GM12801 (cell line): ENCODE measurements around the gene FBRSL1.

Source experiments
- TF ChIP-seq, protein P1 (sequence below): IDR thresholded peaks from one replicate; pipeline ENCODE4 v1.5.1; 2011; ENCODE audit warnings: control low read depth; ENCODE audit not compliant: insufficient read length; ENCODE audit errors: extremely low read depth

FBRSL1 gene

DNA sequence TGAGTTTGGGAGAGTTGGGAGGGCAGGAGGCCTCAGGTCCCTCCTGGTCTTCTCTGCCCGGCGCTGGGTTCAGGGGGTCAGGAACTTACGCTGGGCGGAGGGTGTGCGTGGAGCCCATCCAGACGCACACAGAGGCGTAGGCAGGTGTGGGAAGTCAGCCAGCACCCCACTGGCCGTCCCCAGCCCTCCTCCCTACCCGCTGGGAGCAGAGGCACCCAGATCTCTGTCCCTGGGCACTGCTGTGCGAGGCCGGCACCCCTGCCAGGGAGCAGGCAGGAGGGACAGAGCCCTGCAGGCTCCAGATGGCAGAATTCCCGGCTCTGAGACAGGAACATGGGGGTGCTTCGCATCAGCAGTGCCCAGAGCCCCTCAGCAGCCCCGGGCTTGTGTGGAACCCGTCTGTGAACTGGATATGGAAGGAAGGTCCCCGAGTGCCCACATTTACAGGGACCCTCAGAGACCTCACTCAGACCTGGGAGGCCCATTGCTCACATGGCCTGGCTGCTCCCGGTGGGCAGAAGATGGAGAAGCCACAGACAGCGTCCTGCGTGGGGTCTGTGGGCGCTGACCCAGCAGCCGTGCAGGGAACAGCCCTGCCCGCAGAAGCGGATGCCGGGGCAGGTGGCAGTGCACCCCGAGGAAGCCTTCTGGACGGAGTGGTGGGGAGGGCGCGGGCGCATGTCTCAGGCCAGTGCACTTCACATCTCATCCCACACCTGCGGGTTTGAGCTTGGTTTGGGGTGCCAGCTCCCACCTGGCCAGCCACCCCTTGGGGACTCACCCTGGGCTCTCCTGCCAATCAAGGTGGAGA lies 61.1 kb downstream of the FBRSL1 start:
- TF ChIP-seq, protein P1, sequence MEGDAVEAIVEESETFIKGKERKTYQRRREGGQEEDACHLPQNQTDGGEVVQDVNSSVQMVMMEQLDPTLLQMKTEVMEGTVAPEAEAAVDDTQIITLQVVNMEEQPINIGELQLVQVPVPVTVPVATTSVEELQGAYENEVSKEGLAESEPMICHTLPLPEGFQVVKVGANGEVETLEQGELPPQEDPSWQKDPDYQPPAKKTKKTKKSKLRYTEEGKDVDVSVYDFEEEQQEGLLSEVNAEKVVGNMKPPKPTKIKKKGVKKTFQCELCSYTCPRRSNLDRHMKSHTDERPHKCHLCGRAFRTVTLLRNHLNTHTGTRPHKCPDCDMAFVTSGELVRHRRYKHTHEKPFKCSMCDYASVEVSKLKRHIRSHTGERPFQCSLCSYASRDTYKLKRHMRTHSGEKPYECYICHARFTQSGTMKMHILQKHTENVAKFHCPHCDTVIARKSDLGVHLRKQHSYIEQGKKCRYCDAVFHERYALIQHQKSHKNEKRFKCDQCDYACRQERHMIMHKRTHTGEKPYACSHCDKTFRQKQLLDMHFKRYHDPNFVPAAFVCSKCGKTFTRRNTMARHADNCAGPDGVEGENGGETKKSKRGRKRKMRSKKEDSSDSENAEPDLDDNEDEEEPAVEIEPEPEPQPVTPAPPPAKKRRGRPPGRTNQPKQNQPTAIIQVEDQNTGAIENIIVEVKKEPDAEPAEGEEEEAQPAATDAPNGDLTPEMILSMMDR: no peak

DNA sequence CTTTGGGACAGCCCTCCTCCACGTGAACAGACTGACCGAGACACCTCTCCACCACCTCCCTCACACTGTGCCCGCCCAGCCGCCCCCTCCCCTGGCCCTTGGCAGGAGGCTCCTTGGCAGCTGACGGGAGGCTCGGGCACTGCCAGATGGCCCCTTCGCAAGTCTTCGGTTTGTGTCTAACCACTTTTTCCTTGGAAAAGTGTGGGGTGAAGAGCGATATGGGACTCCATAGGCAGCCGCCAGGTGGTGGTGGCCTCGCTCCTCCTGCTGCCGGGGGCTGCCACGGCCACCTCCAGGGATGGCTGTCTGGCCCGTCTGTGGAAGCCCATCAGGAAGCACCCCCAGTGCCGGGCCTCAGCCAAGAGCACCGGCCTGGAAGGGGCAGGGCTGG lies 61.7 kb downstream of the FBRSL1 start:
- TF ChIP-seq, protein P1: no peak

DNA sequence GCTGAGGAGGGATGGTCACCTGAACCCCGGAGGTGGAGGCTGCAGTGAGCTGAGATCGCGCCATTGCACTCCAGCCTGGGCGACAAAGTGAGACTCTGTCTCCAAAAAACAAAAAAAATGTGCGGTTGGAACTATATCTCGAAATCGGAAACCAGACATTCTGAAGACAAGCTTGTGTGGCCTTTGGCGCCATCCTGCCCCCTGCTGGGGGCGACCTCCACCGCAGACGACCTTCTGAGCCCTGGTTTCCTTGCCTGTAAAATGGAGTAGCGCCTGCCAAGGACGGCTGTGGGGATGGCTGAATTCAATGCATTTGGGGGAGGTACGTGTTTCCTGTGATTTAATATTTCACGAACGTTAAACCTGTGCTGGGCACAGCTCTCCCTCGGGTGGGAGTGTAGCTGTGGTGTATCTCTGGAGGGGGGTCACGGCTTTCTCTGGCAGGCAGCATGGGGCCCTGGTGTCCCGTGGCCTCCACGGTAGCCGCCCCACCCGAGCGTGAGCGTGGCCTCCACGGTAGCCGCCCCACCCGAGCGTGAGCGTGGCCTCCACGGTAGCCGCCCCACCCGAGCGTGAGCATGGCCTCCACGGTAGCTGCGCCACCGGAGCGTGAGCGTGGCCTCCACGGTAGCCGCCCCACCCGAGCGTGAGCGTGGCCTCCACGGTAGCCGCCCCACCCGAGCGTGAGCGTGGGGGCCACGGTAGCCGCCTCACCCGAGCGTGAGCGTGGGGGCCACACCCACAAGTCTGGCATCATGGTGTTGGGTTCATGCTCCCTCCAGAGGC lies 65.1 kb downstream of the FBRSL1 start:
- TF ChIP-seq, protein P1: no peak

DNA sequence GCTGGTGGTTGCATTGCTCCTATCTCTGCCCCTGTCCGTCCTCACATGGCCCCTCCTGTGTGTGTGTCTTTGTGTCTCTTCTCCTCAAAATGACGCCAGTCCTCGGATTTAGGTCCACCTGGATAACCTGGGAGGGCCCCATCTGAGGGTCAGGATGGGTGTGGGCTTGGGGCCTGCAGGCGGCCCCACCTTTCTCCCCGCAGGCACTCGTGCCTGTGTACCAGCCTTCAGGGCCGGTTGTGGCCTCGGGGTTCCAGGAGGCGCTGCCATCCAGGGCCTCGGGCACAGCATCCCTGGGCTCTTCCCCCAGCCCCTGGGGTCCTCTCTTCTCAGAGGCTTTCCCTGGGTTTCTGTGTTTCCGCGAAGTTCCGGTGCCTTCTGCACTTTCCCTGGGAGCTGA lies 65.7 kb downstream of the FBRSL1 start:
- TF ChIP-seq, protein P1: no peak

DNA sequence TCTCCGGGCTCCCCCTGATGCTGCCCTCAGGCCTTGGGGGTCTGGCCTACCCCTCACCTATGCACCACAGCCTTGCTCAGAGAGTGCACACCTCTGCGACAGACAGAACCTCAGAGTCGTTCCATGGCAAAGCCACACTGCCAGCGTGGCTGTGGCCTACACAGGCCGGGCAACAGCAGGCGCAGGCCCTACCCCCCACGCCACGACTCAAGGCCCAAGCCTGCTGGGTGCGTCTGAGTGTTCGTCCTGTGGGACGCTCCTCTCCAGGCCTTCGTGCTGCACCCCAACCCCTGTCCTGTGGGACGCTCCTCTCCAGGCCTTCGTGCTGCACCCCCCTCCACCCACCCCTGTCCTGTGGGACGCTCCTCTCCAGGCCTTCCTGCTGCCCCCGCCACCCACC lies 66.3 kb downstream of the FBRSL1 start:
- TF ChIP-seq, protein P1: no peak

DNA sequence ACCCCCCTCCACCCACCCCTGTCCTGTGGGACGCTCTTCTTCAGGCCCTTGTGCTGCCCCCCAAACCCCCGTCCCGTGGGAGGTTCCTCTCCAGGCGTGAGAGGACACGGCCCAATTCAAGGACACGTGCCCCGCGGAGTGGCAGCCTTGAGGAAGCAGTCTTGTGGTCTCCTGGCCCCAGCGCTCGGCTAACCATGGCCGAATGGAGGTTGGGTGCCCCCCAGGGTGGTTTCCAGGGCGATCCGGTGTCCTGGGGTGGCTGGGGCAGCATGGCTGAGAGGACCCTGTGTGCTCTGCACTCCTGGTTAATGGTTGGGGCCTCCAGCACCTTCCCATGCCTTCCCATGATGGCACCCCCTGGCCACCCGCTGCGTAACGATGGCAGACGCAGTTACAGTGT lies 66.8 kb downstream of the FBRSL1 start:
- TF ChIP-seq, protein P1: no peak

DNA sequence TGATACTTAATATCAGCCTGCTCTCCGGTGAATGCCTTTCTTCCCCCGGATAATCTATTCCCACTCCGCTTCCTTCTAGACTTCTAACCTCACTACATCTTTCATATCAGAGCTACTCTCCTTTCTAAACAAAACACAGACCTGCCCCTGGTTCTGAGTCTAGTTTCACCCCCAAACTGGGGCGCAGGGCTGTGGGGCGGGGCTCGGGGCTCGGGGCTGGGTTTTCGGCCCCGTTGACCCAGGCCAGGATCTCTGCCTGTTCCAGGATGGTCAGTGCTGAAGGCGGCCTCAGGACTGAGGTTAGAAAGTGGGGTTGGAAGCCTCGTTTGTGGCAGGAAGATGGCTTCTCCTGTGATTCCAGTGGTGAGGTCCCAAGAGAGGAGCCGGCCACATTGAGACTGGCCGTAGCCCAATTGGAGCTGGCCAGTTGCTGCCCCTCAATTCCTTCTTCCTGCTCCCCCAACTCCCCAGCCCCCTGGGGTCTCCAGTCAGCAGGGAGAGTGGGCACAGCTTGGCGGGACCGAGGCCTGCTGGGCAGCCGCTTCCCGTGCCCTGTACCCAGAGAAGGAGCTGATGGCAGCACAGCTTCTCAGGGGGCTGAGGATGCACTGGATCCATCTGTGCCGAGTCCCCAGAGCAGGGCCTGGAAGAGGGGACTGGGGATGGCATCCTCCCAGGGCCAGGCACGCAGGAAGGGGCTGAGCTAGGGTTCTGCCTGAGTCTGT lies 67.5 kb downstream of the FBRSL1 start:
- TF ChIP-seq, protein P1: no peak
